ENCODE data around the gene RAB13. TPM values are rescaled to one million over a fixed set of nuclear protein-coding genes. Genes with fewer than 3 reads are reported as not detected.

Gene RAB13
- total and polyA plus RNA-seq, 2 of the 13 experiments (the other 11 are each of a cell fraction or from before 2014, with no cell fraction given) = 15.9 to 24.7 TPM

GRCh38 chr1:153953859-153954365, 32.2 kb downstream of the RAB13 start (continued):
- no peak for TF ChIP-seq SRSF9 (IDR thresholded peaks at IDR 0.05; ENCODE audit: borderline replicate concordance, insufficient read depth, low read depth, low read length, poor library complexity, severe bottlenecking)
- TF ChIP-seq ZBTB42 (CRISPR knock-in tag; IDR thresholded peaks at IDR 0.05) = no peak
- no peak for TF ChIP-seq JARID2 (CRISPR knock-in tag; IDR thresholded peaks at IDR 0.05; ENCODE audit: insufficient replicate concordance)
- TF ChIP-seq MATR3 (CRISPR knock-in tag; IDR thresholded peaks at IDR 0.05) = no peak
- no peak for TF ChIP-seq ADNP (CRISPR knock-in tag; IDR thresholded peaks at IDR 0.05)
- TF ChIP-seq HIVEP1 (CRISPR knock-in tag; IDR thresholded peaks at IDR 0.05) = no peak
- no peak for TF ChIP-seq ZZZ3 (CRISPR knock-in tag; IDR thresholded peaks at IDR 0.05; ENCODE audit: borderline replicate concordance)
- no peak for TF ChIP-seq SMARCC2 (IDR thresholded peaks at IDR 0.05)
- TF ChIP-seq SYNCRIP (IDR thresholded peaks at IDR 0.05; ENCODE audit: insufficient read depth, low read depth, low read length) = no peak
- TF ChIP-seq ZNF768 (CRISPR knock-in tag; IDR thresholded peaks at IDR 0.05) = no peak
- TF ChIP-seq CENPT (CRISPR knock-in tag; IDR thresholded peaks at IDR 0.05; ENCODE audit: low read depth) = no peak
- no peak for TF ChIP-seq DBP (CRISPR knock-in tag; IDR thresholded peaks at IDR 0.05; ENCODE audit: not compliant biosample characterization)
- TF ChIP-seq ZNF746 (CRISPR knock-in tag; IDR thresholded peaks at IDR 0.05) = no peak
- no peak for TF ChIP-seq ZNF232 (CRISPR knock-in tag; IDR thresholded peaks at IDR 0.05; ENCODE audit: borderline replicate concordance)
- TF ChIP-seq, protein P1, sequence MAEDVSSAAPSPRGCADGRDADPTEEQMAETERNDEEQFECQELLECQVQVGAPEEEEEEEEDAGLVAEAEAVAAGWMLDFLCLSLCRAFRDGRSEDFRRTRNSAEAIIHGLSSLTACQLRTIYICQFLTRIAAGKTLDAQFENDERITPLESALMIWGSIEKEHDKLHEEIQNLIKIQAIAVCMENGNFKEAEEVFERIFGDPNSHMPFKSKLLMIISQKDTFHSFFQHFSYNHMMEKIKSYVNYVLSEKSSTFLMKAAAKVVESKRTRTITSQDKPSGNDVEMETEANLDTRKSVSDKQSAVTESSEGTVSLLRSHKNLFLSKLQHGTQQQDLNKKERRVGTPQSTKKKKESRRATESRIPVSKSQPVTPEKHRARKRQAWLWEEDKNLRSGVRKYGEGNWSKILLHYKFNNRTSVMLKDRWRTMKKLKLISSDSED (CRISPR knock-in tag; IDR thresholded peaks at IDR 0.05) = no peak
- no peak for TF ChIP-seq KDM1A (CRISPR knock-in tag; IDR thresholded peaks at IDR 0.05)
- TF ChIP-seq, protein P2, sequence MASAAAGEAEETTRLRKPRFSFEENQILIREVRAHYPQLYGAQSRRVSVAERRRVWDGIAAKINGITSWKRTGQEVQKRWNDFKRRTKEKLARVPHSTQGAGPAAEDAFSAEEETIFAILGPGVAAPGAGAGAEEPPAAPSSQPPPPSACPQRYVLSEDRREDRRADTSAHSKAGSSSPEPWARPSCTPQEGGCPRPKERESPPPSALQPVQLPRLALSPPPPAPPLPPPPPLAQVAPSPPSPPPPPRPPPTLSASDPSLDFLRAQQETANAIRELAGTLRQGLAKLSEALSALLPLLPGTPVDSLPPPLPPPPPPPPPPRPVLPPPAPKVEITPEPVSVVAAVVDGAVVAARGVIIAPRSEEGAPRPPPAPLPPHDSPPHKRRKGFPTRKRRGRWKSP (CRISPR knock-in tag; IDR thresholded peaks at IDR 0.05) = no peak
- no peak for TF ChIP-seq TSC22D2 (CRISPR knock-in tag; IDR thresholded peaks at IDR 0.05; ENCODE audit: borderline replicate concordance)
- TF ChIP-seq REPIN1 (CRISPR knock-in tag; IDR thresholded peaks at IDR 0.05; ENCODE audit: borderline replicate concordance, low read depth) = peak; percentile 34; the same call in 1 of the 2 replicates
- no peak for TF ChIP-seq TCF12 (IDR thresholded peaks at IDR 0.05)
- TF ChIP-seq TCF12 (CRISPR knock-in tag; IDR thresholded peaks at IDR 0.05) = no peak
- no peak for TF ChIP-seq SNAPC5 (CRISPR knock-in tag; IDR thresholded peaks at IDR 0.05; ENCODE audit: borderline replicate concordance)
- TF ChIP-seq, protein P3, sequence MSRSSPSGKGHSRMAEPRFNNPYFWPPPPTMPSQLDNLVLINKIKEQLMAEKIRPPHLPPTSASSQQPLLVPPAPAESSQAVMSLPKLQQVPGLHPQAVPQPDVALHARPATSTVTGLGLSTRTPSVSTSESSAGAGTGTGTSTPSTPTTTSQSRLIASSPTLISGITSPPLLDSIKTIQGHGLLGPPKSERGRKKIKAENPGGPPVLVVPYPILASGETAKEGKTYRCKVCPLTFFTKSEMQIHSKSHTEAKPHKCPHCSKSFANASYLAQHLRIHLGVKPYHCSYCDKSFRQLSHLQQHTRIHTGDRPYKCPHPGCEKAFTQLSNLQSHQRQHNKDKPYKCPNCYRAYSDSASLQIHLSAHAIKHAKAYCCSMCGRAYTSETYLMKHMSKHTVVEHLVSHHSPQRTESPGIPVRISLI (CRISPR knock-in tag; IDR thresholded peaks at IDR 0.05; ENCODE audit: borderline replicate concordance) = no peak
- TF ChIP-seq ZNF446 (CRISPR knock-in tag; IDR thresholded peaks at IDR 0.05) = no peak
- no peak for TF ChIP-seq EED (CRISPR knock-in tag; IDR thresholded peaks at IDR 0.05)
- TF ChIP-seq, protein P4, sequence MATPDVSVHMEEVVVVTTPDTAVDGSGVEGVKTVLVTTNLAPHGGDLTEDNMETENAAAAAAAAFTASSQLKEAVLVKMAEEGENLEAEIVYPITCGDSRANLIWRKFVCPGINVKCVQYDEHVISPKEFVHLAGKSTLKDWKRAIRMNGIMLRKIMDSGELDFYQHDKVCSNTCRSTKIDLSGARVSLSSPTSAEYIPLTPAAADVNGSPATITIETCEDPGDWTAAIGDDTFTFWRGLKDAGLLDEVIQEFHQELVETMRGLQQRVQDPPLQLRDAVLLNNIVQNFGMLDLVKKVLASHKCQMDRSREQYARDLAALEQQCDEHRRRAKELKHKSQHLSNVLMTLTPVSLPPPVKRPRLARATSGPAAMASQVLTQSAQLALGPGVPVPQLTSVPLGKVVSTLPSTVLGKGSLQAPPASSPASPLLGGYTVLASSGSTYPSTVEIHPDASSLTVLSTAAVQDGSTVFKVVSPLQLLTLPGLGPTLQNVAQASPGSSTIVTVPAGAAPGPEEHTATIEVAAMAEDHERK (CRISPR knock-in tag; IDR thresholded peaks at IDR 0.05; ENCODE audit: low read depth) = no peak
